DMS53 (cell line): ENCODE data around the gene GAS1.
A peak's percentile ranks its signal among the peaks of the same experiment; 100 is the strongest.

ENCODE experiments used
- DNase-seq: peaks from one replicate; lab custom pipeline; 2025; lab: John Stamatoyannopoulos, UW

The GAS1 gene

GRCh38 chr9:86947146-86948073 is at the start of gene GAS1:
Gene GAS1 (minus strand): TSS chr9:86947506. CDS start chr9:86946779, 727 bp downstream.
- DNase-seq = peak; percentile 3

- no peak for DNase-seq
Measured at GRCh38 chr9:86994231-86994630, 46.9 kb upstream of the GAS1 start.

- DNase-seq = no peak
Measured at GRCh38 chr9:86993830-86994229, 46.5 kb upstream of the GAS1 start.

GRCh38 chr9:86991077-86991476 is 43.8 kb upstream of the GAS1 start:
- no peak for DNase-seq

GRCh38 chr9:86990290-86990689 is 43.0 kb upstream of the GAS1 start:
- no peak for DNase-seq

- DNase-seq = no peak
Measured at GRCh38 chr9:86987900-86988299, 40.6 kb upstream of the GAS1 start.

- no peak for DNase-seq
Measured at GRCh38 chr9:86985132-86985647, 37.9 kb upstream of the GAS1 start.

- DNase-seq = no peak
Measured at GRCh38 chr9:86983620-86984259, 36.4 kb upstream of the GAS1 start.

- no peak for DNase-seq
Measured at GRCh38 chr9:86983249-86983619, 35.9 kb upstream of the GAS1 start.

- no peak for DNase-seq
Measured at GRCh38 chr9:86980802-86981201, 33.5 kb upstream of the GAS1 start.

GRCh38 chr9:86979657-86980056 is 32.4 kb upstream of the GAS1 start:
- no peak for DNase-seq

GRCh38 chr9:86978922-86979474 is 31.7 kb upstream of the GAS1 start:
- DNase-seq = no peak

- DNase-seq = no peak
Measured at GRCh38 chr9:86978413-86978812, 31.1 kb upstream of the GAS1 start.

GRCh38 chr9:86977205-86977835 is 30.0 kb upstream of the GAS1 start:
- DNase-seq = no peak

- DNase-seq = no peak
Measured at GRCh38 chr9:86975606-86976005, 28.3 kb upstream of the GAS1 start.

GRCh38 chr9:86975036-86975435 is 27.7 kb upstream of the GAS1 start:
- no peak for DNase-seq

GRCh38 chr9:86974421-86974820 is 27.1 kb upstream of the GAS1 start:
- DNase-seq = no peak

- DNase-seq = no peak
Measured at GRCh38 chr9:86971742-86972141, 24.4 kb upstream of the GAS1 start.

- DNase-seq = no peak
Measured at GRCh38 chr9:86968258-86968920, 21.1 kb upstream of the GAS1 start.

GRCh38 chr9:86966852-86967511 is 19.7 kb upstream of the GAS1 start:
- no peak for DNase-seq
